Sigmoid colon (tissue), 7 donors: Measurements from ENCODE around the gene KCTD19. TPM values are rescaled to one million over a fixed set of nuclear protein-coding genes. Genes with fewer than 3 reads are reported as not detected.

ENCODE experiments used
- DNase-seq: peaks from one replicate; pipeline ENCODE4 v3.0.0-alpha.2; 2019
- H3K27ac ChIP-seq, 4 donors: fragments of 200-600 bp; sonication (generic); one replicate each; pipeline ENCODE4 v1.5.1; 2016 to 2019; ENCODE audit warnings: mild to moderate bottlenecking in 1 of 4
- H3K27me3 ChIP-seq, 3 donors: fragments of 200-600 bp; sonication (generic); one replicate each; pipeline ENCODE4 v1.5.1; 2019; ENCODE audit warnings: mild to moderate bottlenecking in 1 of 3
- H3K36me3 ChIP-seq, 4 donors: fragments of 200-600 bp; sonication (generic); one replicate each; pipeline ENCODE4 v1.5.1; 2016 to 2019
- H3K4me1 ChIP-seq, 4 donors: fragments of 200-600 bp; sonication (generic); one replicate each; pipeline ENCODE4 v1.5.1; 2017 to 2019
- H3K4me3 ChIP-seq, 4 donors: fragments of 200-600 bp; sonication (generic); one replicate each; pipeline ENCODE4 v1.5.1; 2017 to 2019; ENCODE audit warnings: mild to moderate bottlenecking in 2 of 4, moderate library complexity in 1 of 4
- H3K9me3 ChIP-seq, 4 donors: fragments of 200-600 bp in 3 of 4; sonication (generic) in 3 of 4; one replicate each; pipeline versions ENCODE4 v1.5.1 to v1.6.1; 2013 to 2019
- CTCF ChIP-seq, 4 experiments: fragments of 450-650 bp in 3 of 4; fragments of 200-600 bp in 1 of 4; IDR thresholded peaks; one replicate each; pipeline ENCODE4 v1.5.1; 2016 to 2019; ENCODE audit warnings: antibody characterized with exemption in 4 of 4, mild to moderate bottlenecking in 3 of 4, moderate library complexity in 2 of 4
- EP300 ChIP-seq, 4 donors: sonication (generic); formaldehyde crosslinking; IDR thresholded peaks; one replicate each; pipeline ENCODE4 v1.6.1; 2017; ENCODE audit warnings: antibody characterized with exemption in 4 of 4
- POLR2A ChIP-seq, 2 donors: fragments of 450-650 bp; IDR thresholded peaks; one replicate each; pipeline ENCODE4 v1.6.1; 2016; ENCODE audit warnings: antibody characterized with exemption in 2 of 2, mild to moderate bottlenecking in 2 of 2, moderate library complexity in 2 of 2
- POLR2AphosphoS5 ChIP-seq, 4 donors: sonication (generic); formaldehyde crosslinking; IDR thresholded peaks; one replicate each; pipeline ENCODE4 v1.6.1; 2017; ENCODE audit warnings: antibody characterized with exemption in 4 of 4
- WGBS, 2 donors: extraction: QIAGEN DNeasy Blood & Tissue Kit; methylation state at CpG; one replicate each; pipeline ENCODE4 v1.1.7; 2013; 5-methylcytosine and 5-hydroxymethylcytosine counted together
- intact Hi-C: fragments of 100-400 bp; cut with DNase I; formaldehyde crosslinking; loops from one replicate; pipeline ENCODE4 v1.15.1; 2023
- polyA plus RNA-seq, 3 donors: library from polyadenylated mRNA; stranded (reverse); fragments of 200-250 nt; gene quantifications; one replicate each; pipeline ENCODE4 v1.2.3, GENCODE V29; 2013
- total RNA-seq, 4 donors: library from RNA; depleted of rRNA; stranded (reverse); fragments of >200 nt; gene quantifications; one replicate each; pipeline ENCODE4 v1.1.0, GENCODE V29; 2016
- donor health status: healthy with polysubstance abuse.
- donor health status: Bipolar disorder and iron deficiency.
- donor health status: healthy.

KCTD19 gene
- total and polyA plus RNA-seq, 7 donors = under 0.01 to 0.04 TPM; not detected in 5

DNA sequence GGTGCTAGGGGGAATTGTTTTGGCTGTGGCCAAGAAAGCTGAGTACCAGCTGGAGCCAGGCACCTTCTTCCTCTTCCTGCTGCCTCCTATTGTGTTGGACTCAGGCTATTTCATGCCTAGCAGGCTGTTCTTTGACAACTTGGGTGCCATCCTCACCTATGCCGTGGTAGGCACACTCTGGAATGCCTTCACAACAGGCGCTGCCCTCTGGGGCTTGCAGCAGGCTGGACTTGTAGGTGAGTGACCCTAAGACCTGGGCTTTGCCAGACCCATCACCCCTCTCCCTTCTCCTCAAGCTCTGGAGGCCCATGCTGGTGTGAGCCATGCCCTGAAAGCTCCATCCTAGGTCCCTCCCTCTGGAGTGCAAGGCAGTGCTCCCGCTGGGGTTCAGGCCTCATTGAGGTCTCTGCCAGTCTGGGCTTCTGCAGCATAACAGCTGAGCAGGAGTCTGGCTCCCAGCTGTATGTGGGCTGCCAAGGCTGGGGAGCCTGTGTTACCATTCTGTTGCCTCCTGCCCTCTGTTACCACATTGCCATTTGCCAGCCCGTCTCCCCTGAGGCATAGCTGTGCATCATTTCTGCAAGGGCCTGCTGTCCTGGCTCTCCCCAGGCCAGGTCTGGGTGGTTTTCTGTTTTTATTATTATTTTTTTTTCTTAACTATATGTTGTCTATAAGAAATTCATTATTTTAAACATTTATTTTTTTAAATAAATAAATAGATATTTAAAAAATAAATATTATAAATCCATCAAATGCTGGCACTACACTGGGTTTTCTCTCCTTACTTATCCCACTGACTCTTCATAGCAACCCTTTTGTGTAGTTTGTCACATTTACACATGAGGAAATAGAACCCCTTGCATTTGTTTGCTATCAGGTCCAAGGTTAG lies 73.7 kb downstream of the KCTD19 start:
- 91 to 93% methylated on average over 4 of the region's 4 CpGs for WGBS, 2 donors
- intact Hi-C loops = no loop called here
- peak; percentile 44 for DNase-seq
- peaks cover 12 to 65% (median 38%) of the 10 kb centered on the region in 3 donors for H3K27me3 ChIP-seq
- TF ChIP-seq CTCF (IDR thresholded peaks at IDR 0.05) = no peak
- TF ChIP-seq POLR2A (IDR thresholded peaks at IDR 0.05) = no peak
- no peak for TF ChIP-seq EP300 (IDR thresholded peaks at IDR 0.05)
- no peak for TF ChIP-seq POLR2AphosphoS5 (IDR thresholded peaks at IDR 0.05)
- no peak overlapping the region for H3K27ac ChIP-seq
- no peak overlapping the region for H3K4me3 ChIP-seq
- H3K9me3 ChIP-seq = no peaks in the 10 kb centered on the region
- no peaks in the 10 kb centered on the region for H3K36me3 ChIP-seq
- H3K4me1 ChIP-seq = peaks cover 0 to 17% (median 16%) of the 10 kb centered on the region in 4 donors

DNA sequence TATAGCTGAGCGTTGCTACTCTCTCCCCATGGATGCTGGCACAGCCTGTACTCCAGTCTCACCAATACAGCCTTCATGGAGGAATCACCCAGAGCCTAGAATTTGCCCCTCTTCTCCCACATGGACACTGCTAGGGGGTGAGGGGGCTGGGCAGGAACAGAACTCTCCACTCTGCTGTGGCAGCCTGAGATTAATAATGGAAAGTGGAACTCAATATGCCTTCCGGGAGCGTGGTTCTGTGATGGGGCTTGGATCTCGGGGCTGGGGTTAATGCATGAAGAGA lies 76.6 kb downstream of the KCTD19 start:
- TF ChIP-seq EP300 (IDR thresholded peaks at IDR 0.05) (no peak), POLR2A (IDR thresholded peaks at IDR 0.05) (no peak), CTCF (IDR thresholded peaks at IDR 0.05) (no peak), POLR2AphosphoS5 (IDR thresholded peaks at IDR 0.05) (no peak)
- 84 to 85% methylated on average over 4 of the region's 4 CpGs for WGBS, 2 donors
- peak; percentile 43 for DNase-seq
- Histone ChIP-seq H3K4me1 (peaks cover 0 to 38% (median 34%) of the 10 kb centered on the region in 4 donors), H3K4me3 (no peak overlapping the region), H3K36me3 (no peaks in the 10 kb centered on the region), H3K27me3 (peaks cover 12 to 62% (median 38%) of the 10 kb centered on the region in 3 donors), H3K27ac (no peak overlapping the region), H3K9me3 (no peaks in the 10 kb centered on the region)
- intact Hi-C loops = no loop called here

DNA sequence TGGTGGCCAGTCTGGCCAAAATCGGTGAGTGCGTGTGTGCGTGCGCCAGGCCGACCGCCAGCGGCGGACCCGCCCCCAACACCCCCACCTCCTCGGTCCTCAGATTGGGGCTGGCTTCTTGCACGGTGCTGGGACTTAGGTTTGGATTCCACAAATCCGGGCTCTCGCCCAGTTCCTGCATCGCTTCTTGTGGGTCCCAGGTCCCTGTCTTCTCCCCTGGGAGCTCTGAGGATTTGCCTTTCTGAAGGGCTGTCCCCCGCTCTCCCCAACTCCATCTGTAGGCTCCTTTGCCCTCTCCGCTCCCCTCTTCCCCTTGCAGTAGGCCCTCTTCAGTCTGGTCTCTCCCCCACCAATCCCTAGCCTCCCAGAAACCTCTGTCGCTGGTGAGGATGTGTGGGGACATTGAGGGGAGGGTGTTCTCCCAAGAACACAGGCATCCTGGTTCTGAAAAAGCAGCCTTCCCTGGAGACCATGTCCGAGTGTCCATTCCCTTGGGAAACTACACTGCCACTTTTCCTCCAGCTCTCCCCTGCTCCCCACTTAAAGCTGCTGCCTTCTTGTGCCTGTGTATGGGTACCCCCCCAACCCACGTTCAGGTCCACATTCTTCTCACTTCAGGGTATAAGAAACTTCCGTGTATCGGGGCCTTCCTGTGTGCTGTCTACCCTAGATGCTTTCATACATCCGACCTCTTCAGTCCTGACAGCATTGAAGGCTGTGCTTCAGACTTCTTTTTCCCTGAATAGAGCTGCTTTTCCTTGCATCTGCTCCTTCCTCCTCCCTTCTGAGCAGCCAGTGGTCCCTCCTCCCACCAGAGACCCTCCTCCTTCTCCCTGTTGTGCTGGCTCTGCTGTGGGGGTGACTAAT lies 77.1 kb downstream of the KCTD19 start:
- Histone ChIP-seq H3K27ac (no peak overlapping the region), H3K4me1 (peaks cover 0 to 44% (median 37%) of the 10 kb centered on the region in 4 donors), H3K36me3 (no peaks in the 10 kb centered on the region), H3K9me3 (no peaks in the 10 kb centered on the region), H3K27me3 (peaks cover 12 to 58% (median 33%) of the 10 kb centered on the region in 3 donors), H3K4me3 (peak overlapping the region in 3 of 4 donors; percentile 38 to 87 (median 62))
- intact Hi-C loops = loop anchor here (5.0 kb wide), 1 partner anchor 148 kb away; no protein-coding TSS in a partner anchor
- 21 to 29% methylated on average over 22 of the region's 22 CpGs for WGBS, 2 donors
- peak; percentile 66 for DNase-seq
- TF ChIP-seq EP300 (IDR thresholded peaks at IDR 0.05) (no peak), POLR2AphosphoS5 (IDR thresholded peaks at IDR 0.05) (no peak), CTCF (IDR thresholded peaks at IDR 0.05) (no peak), POLR2A (IDR thresholded peaks at IDR 0.05) (no peak)

- WGBS, 2 donors = 1% methylated on average over 75 of the region's 75 CpGs
- peaks cover 7 to 52% (median 29%) of the 10 kb centered on the region in 3 donors for H3K27me3 ChIP-seq
- peak within 1 kb of the TSS; percentile 26 to 87 (median 72) for H3K4me3 ChIP-seq
- DNase-seq = peak; percentile 75
- intact Hi-C loops = loop anchor here (5.0 kb wide), 1 partner anchor 149 kb away; no protein-coding TSS in a partner anchor
- peaks cover 0 to 52% (median 39%) of the 10 kb centered on the region in 4 donors for H3K4me1 ChIP-seq
- TF ChIP-seq POLR2AphosphoS5 (IDR thresholded peaks at IDR 0.05) = no peak
- no peak for TF ChIP-seq POLR2A (IDR thresholded peaks at IDR 0.05)
- TF ChIP-seq CTCF (IDR thresholded peaks at IDR 0.05) = no peak
- TF ChIP-seq EP300 (IDR thresholded peaks at IDR 0.05) = no peak
- no peaks in the 10 kb centered on the region for H3K9me3 ChIP-seq
- H3K36me3 ChIP-seq = no peaks in the 10 kb centered on the region
- H3K27ac ChIP-seq = peak within 1 kb of the TSS; percentile 80 to 89 (median 83)
Measured at GRCh38 chr16:67248401-67249177, 78.0 kb downstream of the KCTD19 start, which contains the start of gene SLC9A5. Gene SLC9A5, plus strand, starts transcription at chr16:67248979. Its CDS starts 36 bp downstream, at chr16:67249015.
